Measurements from ENCODE around the gene KIAA0753. TPM values are rescaled to one million over a fixed set of nuclear protein-coding genes. Genes with fewer than 3 reads are reported as not detected.

KIAA0753 gene
- polyA plus RNA-seq, 1 of the 3 experiments (the other 2 are of a cell fraction): 7.2 TPM

- Histone ChIP-seq H3K9ac (no peak overlapping the region), H2AFZ (ENCODE audit: low read depth) (no peak overlapping the region), H3K9me2 (no peaks in the 10 kb centered on the region), H3K4me1 (ENCODE audit: control insufficient read depth in 1 of 2, insufficient read depth in 2 of 2, low read depth in 1 of 2, low read length in 1 of 2) (no peaks in the 10 kb centered on the region), H3K36me3 (replicated peaks in 1 of 2; ENCODE audit: control insufficient read depth in 1 of 2, insufficient read depth in 2 of 2, low read length in 1 of 2) (peaks cover 0 to 3% of the 10 kb centered on the region in 2 experiments), H3K79me2 (ENCODE audit: insufficient read depth) (no peaks in the 10 kb centered on the region), H3K4me2 (no peak overlapping the region), H3K4me3 (ENCODE audit: low read depth in 2 of 2, low read length in 1 of 2) (no peak overlapping the region), H3K27ac (ENCODE audit: low read depth in 2 of 2, low read length in 1 of 2) (no peak overlapping the region), H3K27me3 (ENCODE audit: insufficient read depth) (no peaks in the 10 kb centered on the region), H3K9me3 (no peaks in the 10 kb centered on the region), H4K20me1 (ENCODE audit: insufficient read depth) (no peaks in the 10 kb centered on the region), H3F3A (replicated peaks; ENCODE audit: insufficient read depth) (no peaks in the 10 kb centered on the region)
- POLR2A ChIA-PET: no interaction called here
- no peak for TF ChIP-seq GABPA (IDR thresholded peaks at IDR 0.05; ENCODE audit: low read depth)
- TF ChIP-seq RCOR1 (IDR thresholded peaks at IDR 0.05; ENCODE audit: low read length): no peak
- no peak for TF ChIP-seq NRF1 (IDR thresholded peaks at IDR 0.05; ENCODE audit: low read depth, low read length)
- no peak for TF ChIP-seq RAD21 (IDR thresholded peaks at IDR 0.05; ENCODE audit: low read length)
- no peak for TF ChIP-seq JUND (IDR thresholded peaks at IDR 0.05)
- TF ChIP-seq MEF2A (IDR thresholded peaks at IDR 0.05; ENCODE audit: borderline replicate concordance, low read depth): no peak
- TF ChIP-seq IRF3 (IDR thresholded peaks at IDR 0.05; ENCODE audit: low read depth, low read length): no peak
- TF ChIP-seq ELF1 (IDR thresholded peaks at IDR 0.05): no peak
- TF ChIP-seq FOSL2 (IDR thresholded peaks at IDR 0.05; ENCODE audit: borderline replicate concordance, low read depth): no peak
- TF ChIP-seq POLR2AphosphoS5 (IDR thresholded peaks at IDR 0.05; ENCODE audit: low read depth, low read length): no peak
- no peak for TF ChIP-seq EP300 (IDR thresholded peaks at IDR 0.05; ENCODE audit: borderline replicate concordance in 1 of 2, low read depth in 1 of 2, low read length in 1 of 2)
- TF ChIP-seq YY1 (IDR thresholded peaks at IDR 0.05; ENCODE audit: low read depth): no peak
- TF ChIP-seq TEAD4 (IDR thresholded peaks at IDR 0.05; ENCODE audit: borderline replicate concordance, insufficient read depth): no peak
- TF ChIP-seq MXI1 (IDR thresholded peaks at IDR 0.05; ENCODE audit: low read depth, low read length): no peak
- no peak for TF ChIP-seq ZBTB33 (IDR thresholded peaks at IDR 0.05; ENCODE audit: borderline replicate concordance, low read depth)
- TF ChIP-seq REST (IDR thresholded peaks at IDR 0.05; ENCODE audit: low read depth, low read length): no peak
- DNase-seq: no peak
- CTCF ChIA-PET: interaction anchor here (0.6 to 1.3 kb wide), 2 partner anchors 17 to 61 kb away, joined by 3 to 4 read pairs; no protein-coding TSS in a partner anchor
- 41% methylated on average over 3 of the region's 3 CpGs for WGBS (ENCODE audit: low lambda C conversion rate)
Measured at GRCh38 chr17:6534846-6535514, 105.5 kb downstream of the KIAA0753 start.

Data from SK-N-SH (cell line).